ENCODE results near the gene ARSK.

ARSK gene

GRCh38 chr5:95564450-95564849 lies 9.5 kb downstream of the ARSK start:
- DNase-seq, result no peak

- DNase-seq, result no peak
Observed at GRCh38 chr5:95565280-95565920, 10.5 kb downstream of the ARSK start.

- no peak for DNase-seq
Observed at GRCh38 chr5:95572016-95572415, 17.1 kb downstream of the ARSK start.

- no peak for DNase-seq
Observed at GRCh38 chr5:95581576-95581975, 26.7 kb downstream of the ARSK start.

- no peak for DNase-seq
Observed at GRCh38 chr5:95583992-95584391, 29.1 kb downstream of the ARSK start.

DNA sequence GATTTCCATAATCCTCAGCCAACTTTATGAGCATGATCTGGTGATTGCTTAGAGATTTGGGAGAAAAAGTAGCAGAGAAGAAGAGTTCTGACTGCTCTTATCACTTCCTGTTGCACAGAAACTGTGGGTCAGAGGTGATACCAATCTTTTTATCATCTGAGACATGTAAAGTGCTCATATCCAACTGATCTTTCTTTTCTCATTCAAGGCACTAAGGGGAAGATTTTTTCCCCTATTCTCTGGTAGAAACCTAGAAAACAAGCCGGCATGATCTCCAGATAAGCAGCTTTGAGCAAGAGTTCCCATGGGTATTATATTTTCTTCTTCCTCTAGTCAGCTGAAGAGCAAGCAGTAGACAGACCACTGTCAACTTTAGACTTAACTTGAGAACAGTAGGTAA lies 36.0 kb downstream of the ARSK start:
- DNase-seq, result no peak

GRCh38 chr5:95591490-95591901 lies 36.6 kb downstream of the ARSK start:
- no peak for DNase-seq

DNA sequence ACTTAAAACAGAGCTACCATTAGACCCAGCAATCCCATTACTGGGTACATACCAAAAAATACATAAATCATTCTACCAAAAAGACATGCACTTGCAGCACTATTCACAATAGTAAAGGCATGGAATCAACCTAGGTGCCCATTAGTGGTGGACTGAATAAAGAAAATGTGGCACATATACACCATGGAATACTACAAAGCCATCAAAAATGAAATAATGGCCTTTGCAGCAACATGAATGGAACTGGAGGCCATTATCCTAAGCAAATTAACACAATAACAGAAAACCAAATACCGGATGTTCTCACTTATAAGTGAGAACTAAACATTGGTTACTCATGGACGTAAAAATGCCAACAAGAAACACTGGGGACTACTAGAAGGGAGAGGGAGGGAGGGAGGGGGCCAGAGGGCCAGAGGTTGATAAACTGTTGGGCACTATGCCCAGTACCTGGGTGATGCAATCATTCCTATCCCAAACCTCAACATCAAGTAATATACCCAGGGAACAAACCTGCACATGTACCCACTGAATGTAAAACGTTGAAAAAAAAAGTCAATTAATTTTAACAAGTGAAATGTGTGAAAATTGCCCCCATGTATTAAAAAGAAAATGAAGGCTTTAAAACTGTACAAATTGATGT lies 40.5 kb downstream of the ARSK start:
- DNase-seq, result no peak

DNA sequence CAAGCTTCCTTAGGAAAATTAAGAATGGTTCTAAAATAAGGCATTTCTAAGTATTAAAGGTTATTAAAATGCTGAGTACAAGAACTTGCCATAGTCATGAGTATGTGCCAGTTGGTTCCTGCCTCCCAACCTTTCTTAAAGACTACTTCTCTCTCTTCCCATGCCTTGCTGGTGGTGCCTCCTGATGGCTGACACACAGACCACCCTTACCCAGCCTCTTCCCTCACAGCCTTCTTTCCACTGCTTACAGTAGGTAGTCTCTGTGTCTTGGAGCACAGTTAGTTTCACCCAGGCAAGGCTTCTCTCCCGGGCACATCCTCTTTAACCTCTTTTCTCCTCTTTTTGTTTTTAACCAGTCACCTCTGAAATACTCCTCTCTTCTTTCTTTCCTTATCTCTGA lies 44.4 kb downstream of the ARSK start:
- DNase-seq, result no peak

GRCh38 chr5:95600557-95600956 lies 45.7 kb downstream of the ARSK start:
- DNase-seq, result no peak

GRCh38 chr5:95605786-95606185 lies 50.9 kb downstream of the ARSK start:
- DNase-seq, result no peak

GRCh38 chr5:95606419-95606818 lies 51.5 kb downstream of the ARSK start:
- no peak for DNase-seq

- DNase-seq, result no peak
Observed at GRCh38 chr5:95609711-95610110, 54.8 kb downstream of the ARSK start.

DNA sequence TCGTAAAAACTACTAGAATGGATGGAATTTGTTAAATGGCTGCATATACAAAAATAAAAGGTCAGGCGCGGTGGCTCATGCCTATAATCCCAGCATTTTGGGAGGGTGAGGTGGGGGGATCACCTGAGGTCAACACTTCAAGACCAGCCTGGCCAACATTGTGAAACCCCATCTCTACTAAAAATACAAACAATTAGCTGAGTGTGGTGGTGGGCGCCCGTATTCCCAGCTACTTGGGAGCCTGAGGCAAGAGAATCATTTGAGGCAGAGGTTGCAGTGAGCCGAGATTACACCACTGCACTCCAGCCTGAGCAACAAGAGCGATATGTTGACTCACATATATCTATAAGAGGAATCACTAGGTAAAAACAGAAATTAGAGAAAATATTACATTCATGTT lies 55.6 kb downstream of the ARSK start:
- DNase-seq, result no peak

DNA sequence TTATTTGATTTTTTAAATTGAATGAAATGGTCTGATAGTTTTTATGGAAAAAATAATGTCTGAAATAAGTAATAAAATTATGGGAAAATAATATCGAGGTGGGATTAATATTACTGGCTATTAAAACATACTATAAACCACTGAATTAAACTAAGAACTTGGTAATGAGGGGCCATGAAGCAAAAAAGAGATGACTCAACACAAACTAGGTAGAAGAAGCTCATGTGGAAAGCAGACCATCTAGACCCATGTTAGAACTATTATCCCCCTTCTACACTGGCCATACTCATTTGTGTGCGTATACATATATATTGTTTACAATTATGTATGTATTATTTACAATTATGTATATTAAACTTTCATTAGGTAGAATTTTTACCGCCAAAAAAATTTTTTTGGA lies 56.5 kb downstream of the ARSK start:
- DNase-seq, result no peak

- no peak for DNase-seq
Observed at GRCh38 chr5:95613514-95613913, 58.6 kb downstream of the ARSK start.

- no peak for DNase-seq
Observed at GRCh38 chr5:95615164-95615467, 60.2 kb downstream of the ARSK start.

- no peak for DNase-seq
Observed at GRCh38 chr5:95617057-95617456, 62.2 kb downstream of the ARSK start.

- no peak for DNase-seq
Observed at GRCh38 chr5:95619096-95619495, 64.2 kb downstream of the ARSK start.

DNA sequence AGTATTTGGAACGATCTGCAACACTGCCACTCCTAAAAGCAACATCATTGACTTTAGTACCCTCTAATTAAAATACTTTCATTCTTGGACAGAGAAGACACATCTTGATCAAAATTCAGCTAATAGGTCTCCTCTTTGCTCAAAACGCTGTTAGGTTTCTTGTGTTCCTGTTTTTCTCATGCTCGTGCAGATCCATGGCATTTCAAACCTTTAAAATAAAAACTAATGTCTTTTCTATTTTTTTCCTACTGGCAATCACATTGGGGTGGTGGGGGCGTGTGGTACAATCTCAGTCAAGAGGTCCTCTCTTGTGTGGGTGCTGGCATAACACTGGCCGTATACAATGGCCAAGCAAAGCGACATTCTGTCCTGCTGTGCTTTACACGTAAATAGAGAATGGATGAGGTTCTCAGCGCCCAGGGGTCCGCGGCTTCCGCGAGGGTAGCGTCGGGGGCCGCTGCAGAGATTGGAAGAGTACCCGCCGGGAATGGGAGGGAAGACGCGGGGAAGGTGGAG lies 64.7 kb downstream of the ARSK start:
- DNase-seq, result no peak

GRCh38 chr5:95620030-95620869 lies 65.3 kb downstream of the ARSK start, which contains the start of gene GPR150:
TSS of gene GPR150 (plus strand) at chr5:95620087. CDS start at chr5:95620276, 189 bp downstream.
- no peak for DNase-seq

DNA sequence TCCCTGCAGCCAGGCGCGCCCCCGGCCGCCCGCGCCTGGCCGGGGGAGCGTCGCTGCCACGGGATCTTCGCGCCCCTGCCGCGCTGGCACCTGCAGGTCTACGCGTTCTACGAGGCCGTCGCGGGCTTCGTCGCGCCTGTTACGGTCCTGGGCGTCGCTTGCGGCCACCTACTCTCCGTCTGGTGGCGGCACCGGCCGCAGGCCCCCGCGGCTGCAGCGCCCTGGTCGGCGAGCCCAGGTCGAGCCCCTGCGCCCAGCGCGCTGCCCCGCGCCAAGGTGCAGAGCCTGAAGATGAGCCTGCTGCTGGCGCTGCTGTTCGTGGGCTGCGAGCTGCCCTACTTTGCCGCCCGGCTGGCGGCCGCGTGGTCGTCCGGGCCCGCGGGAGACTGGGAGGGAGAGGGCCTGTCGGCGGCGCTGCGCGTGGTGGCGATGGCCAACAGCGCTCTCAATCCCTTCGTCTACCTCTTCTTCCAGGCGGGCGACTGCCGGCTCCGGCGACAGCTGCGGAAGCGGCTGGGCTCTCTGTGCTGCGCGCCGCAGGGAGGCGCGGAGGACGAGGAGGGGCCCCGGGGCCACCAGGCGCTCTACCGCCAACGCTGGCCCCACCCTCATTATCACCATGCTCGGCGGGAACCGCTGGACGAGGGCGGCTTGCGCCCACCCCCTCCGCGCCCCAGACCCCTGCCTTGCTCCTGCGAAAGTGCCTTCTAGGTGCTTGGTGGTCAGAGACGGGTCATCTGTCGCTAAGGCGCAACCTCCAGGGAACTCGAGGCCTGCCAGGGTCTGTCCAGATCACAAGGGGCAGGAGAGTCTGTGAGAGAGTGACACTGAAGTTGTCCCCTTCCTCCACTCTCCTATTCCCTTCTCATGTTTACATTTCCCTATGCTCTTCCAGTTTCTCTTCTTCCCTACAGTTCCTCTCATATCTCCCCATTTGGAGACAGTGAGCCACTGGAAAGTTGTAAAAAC lies 66.3 kb downstream of the ARSK start:
- no peak for DNase-seq

All from activated T-cell treated with anti-CD3 and anti-CD28 coated beads for 4 hours (primary cell).